A549 (cell line): Measurements from ENCODE around the gene CSMD2. TPM values are rescaled to one million over a fixed set of nuclear protein-coding genes. Genes with fewer than 3 reads are reported as not detected.

Experiments used
- ATAC-seq, 2 experiments: fragments of 200-7000 bp in 1 of 2; fragments of >200 bp in 1 of 2; cut with Nextera tagmentation in 1 of 2; cut with Tn5 transposase in 1 of 2; 3 replicates each; pipeline versions ENCODE4 v1.8.0 to v1.9.1; 2018 to 2020; ENCODE audit warnings: mild to moderate bottlenecking in 1 of 2, moderate library complexity in 1 of 2
- CTCF ChIA-PET: fragments of 300-600 bp; sonication (Branson Sonifier 250); formaldehyde crosslinking; extraction: SDS; loops from one replicate; lab custom pipeline; 2021; ENCODE audit warnings: antibody characterized with exemption, inconsistent platforms; lab: Yijun Ruan, JAX
- POLR2A ChIA-PET: fragments of 350-600 bp; formaldehyde crosslinking; extraction: SDS; loops from one replicate; lab custom pipeline; 2021; ENCODE audit warnings: antibody characterized with exemption, inconsistent platforms; lab: Yijun Ruan, JAX
- DNase-seq, 2 experiments: peaks; one replicate each; pipeline versions ENCODE4 v3.0.0 to v3.0.0-alpha.2; 2011 to 2016; ENCODE audit warnings: low read depth in 1 of 2, low spot score in 1 of 2
- FAIRE-seq: peaks from 2 replicates; lab custom pipeline; 2011; peaks lifted over from hg19 to GRCh38; lab: Jason Lieb, UNC
- H3K27ac ChIP-seq, 2 experiments: fragments of >200 bp; sonication (Bioruptor Twin); formaldehyde crosslinking; 3 replicates each; pipeline ENCODE4 v1.5.1; 2016 to 2017
- H3K4me1 ChIP-seq: fragments of >200 bp; sonication (Bioruptor Twin); formaldehyde crosslinking; 3 replicates; pipeline ENCODE4 v1.6.1; 2016
- H3K4me2 ChIP-seq: fragments of >200 bp; sonication (Bioruptor Twin); formaldehyde crosslinking; 3 replicates; pipeline ENCODE4 v1.6.1; 2016
- H3K4me3 ChIP-seq: fragments of >200 bp; sonication (Bioruptor Twin); formaldehyde crosslinking; 3 replicates; pipeline ENCODE4 v1.5.1; 2016
- H3K9me3 ChIP-seq: fragments of >200 bp; sonication (Bioruptor Twin); formaldehyde crosslinking; 3 replicates; pipeline ENCODE4 v1.6.1; 2016
- CEBPB ChIP-seq, 2 experiments: fragments of >200 bp in 1 of 2; sonication (Bioruptor Twin) in 1 of 2; formaldehyde crosslinking in 1 of 2; IDR thresholded peaks; 2 replicates each; pipeline ENCODE4 v1.6.1; 2012 to 2016
- CHD2 ChIP-seq: fragments of 150-350 bp; IDR thresholded peaks from 2 replicates; pipeline ENCODE4 v1.6.1; 2014; ENCODE audit warnings: low read length; ENCODE audit not compliant: partially characterized antibody
- CHD4 ChIP-seq: fragments of 200-600 bp; sonication (generic); IDR thresholded peaks from 2 replicates; pipeline ENCODE4 v1.6.1; 2016; ENCODE audit warnings: antibody characterized with exemption, mild to moderate bottlenecking, borderline replicate concordance
- EHMT2 ChIP-seq: fragments of 200-600 bp; sonication (generic); IDR thresholded peaks from 2 replicates; pipeline ENCODE4 v1.6.1; 2016; ENCODE audit warnings: antibody characterized with exemption, low read depth, mild to moderate bottlenecking, moderate library complexity
- ELK1 ChIP-seq: fragments of 150-350 bp; IDR thresholded peaks from 2 replicates; pipeline ENCODE4 v1.6.1; 2014; ENCODE audit warnings: low read depth, mild to moderate bottlenecking, low read length
- GATA3 ChIP-seq: IDR thresholded peaks from 2 replicates; pipeline ENCODE4 v1.6.1; 2012; ENCODE audit warnings: borderline replicate concordance
- HDAC2 ChIP-seq: fragments of 200-600 bp; sonication (generic); IDR thresholded peaks from 2 replicates; pipeline ENCODE4 v1.6.1; 2016
- HEYL ChIP-seq: fragments of 250-450 bp; sonication (Bioruptor Pico); IDR thresholded peaks from 2 replicates; pipeline ENCODE4 v1.8.0; 2021; ENCODE audit warnings: mild to moderate bottlenecking, moderate library complexity
- HOXB5 ChIP-seq: fragments of 250-450 bp; sonication (Bioruptor Pico); IDR thresholded peaks from 2 replicates; pipeline ENCODE4 v1.5.0; 2020; ENCODE audit warnings: mild to moderate bottlenecking, moderate library complexity
- JUN ChIP-seq, 2 experiments: fragments of >200 bp; sonication (Bioruptor Twin); formaldehyde crosslinking; IDR thresholded peaks; 2 replicates in 1 of 2; 3 replicates in 1 of 2; pipeline ENCODE4 v1.6.1; 2016 to 2017
- KDM5A ChIP-seq: fragments of 200-600 bp; sonication (generic); IDR thresholded peaks from 2 replicates; pipeline ENCODE4 v1.6.1; 2016; ENCODE audit warnings: antibody characterized with exemption, mild to moderate bottlenecking
- MYC ChIP-seq: IDR thresholded peaks from 2 replicates; pipeline ENCODE4 v1.6.1; 2012; ENCODE audit warnings: mild to moderate bottlenecking, inconsistent platforms, low read length, improper control_type of control experiment, borderline replicate concordance
- NR3C1 ChIP-seq: fragments of >200 bp; sonication (Bioruptor Twin); formaldehyde crosslinking; IDR thresholded peaks from 3 replicates; pipeline ENCODE4 v1.6.1; 2017
- PHF8 ChIP-seq: fragments of 200-600 bp; sonication (generic); IDR thresholded peaks from 2 replicates; pipeline ENCODE4 v1.6.1; 2016; ENCODE audit warnings: low read depth, mild to moderate bottlenecking, antibody characterized with exemption, moderate library complexity, borderline replicate concordance
- RFX5 ChIP-seq: fragments of 450-650 bp; IDR thresholded peaks from 2 replicates; pipeline ENCODE4 v1.7.1; 2014; ENCODE audit warnings: antibody characterized with exemption, mild to moderate bottlenecking, moderate library complexity
- ZFP36 ChIP-seq: fragments of 450-650 bp; IDR thresholded peaks from 2 replicates; pipeline ENCODE4 v1.6.1; 2014; ENCODE audit warnings: borderline replicate concordance; ENCODE audit not compliant: partially characterized antibody
- ZSCAN20 ChIP-seq: fragments of 250-450 bp; sonication (Bioruptor Pico); IDR thresholded peaks from 2 replicates; pipeline ENCODE4 v1.8.0; 2022; ENCODE audit warnings: mild to moderate bottlenecking, moderate library complexity
- WGBS: methylation state at CpG from one replicate; pipeline ENCODE4 v1.1.6; 2017; ENCODE audit errors: missing lambda C conversion rate; 5-methylcytosine and 5-hydroxymethylcytosine counted together
- polyA plus RNA-seq, 4 experiments: library from polyadenylated mRNA; depleted of rRNA in 3 of 4; stranded (reverse); fragments of >200 nt; fragmentation: RNase III in 1 of 4; extraction: RNeasy Plus Mini Kit Qiagen cat#74134 plus additional on column Dnase treatment in 1 of 4; gene quantifications; 2 replicates in 3 of 4; 3 replicates in 1 of 4; pipeline ENCODE4 v1.2.3, GENCODE V29; 2011 to 2017
- TF ChIP-seq, protein P1 (sequence below): fragments of 200-600 bp; sonication (generic); IDR thresholded peaks from 2 replicates; pipeline ENCODE4 v1.6.1; 2016; ENCODE audit warnings: antibody characterized with exemption, mild to moderate bottlenecking, moderate library complexity

CSMD2 gene
- polyA plus RNA-seq, 2 of the 4 experiments (the other 2 are of a cell fraction), result not detected

- TF ChIP-seq ELK1 (no peak), NR3C1 (no peak), CEBPB (IDR thresholded peaks at IDR 0.05) (no peak), JUN (IDR thresholded peaks at IDR 0.05) (no peak), HOXB5 (CRISPR knock-in tag) (no peak), RFX5 (no peak), CHD2 (no peak), ZSCAN20 (CRISPR knock-in tag) (no peak)
- TF ChIP-seq, all 56 proteins: peak for 0
These were observed 503.1 kb downstream of the CSMD2 start (continued) for GRCh38 chr1:33661811-33662454.

DNA sequence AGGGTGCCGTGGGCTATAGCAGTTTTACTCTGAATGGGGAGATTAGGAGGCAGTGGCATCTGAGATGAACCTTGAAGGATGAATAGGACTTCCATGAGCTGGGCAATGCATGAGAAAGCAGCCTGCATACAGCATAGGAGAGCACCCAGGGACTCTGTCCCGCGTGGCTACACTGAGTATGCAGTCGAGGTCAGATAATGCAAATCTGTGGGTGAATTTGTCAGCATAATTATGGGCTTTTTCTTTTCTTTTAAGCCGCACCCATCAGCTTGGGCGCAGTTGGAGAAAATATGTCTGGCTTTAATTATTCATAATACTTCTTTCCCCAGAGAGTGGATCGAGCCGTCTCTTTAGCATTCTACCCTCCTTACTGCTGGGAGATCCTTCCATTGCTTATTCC, 504.1 kb downstream of the CSMD2 start:
- Histone ChIP-seq H3K27ac (no peak overlapping the region), H3K4me1 (no peaks in the 10 kb centered on the region), H3K9me3 (no peaks in the 10 kb centered on the region), H3K4me3 (no peak overlapping the region), H3K4me2 (no peak overlapping the region)
- 21% methylated on average over 8 of the region's 8 CpGs for WGBS
- FAIRE-seq (no peak), ATAC-seq (no peak), DNase-seq (no peak)
- no peak for TF ChIP-seq HDAC2
- no peak for TF ChIP-seq CHD4
- ChIA-PET CTCF (interaction anchor here (1.8 kb wide), 1 partner anchor 28 kb away, joined by 8 read pairs; no protein-coding TSS in a partner anchor), POLR2A (no interaction called here)

DNA sequence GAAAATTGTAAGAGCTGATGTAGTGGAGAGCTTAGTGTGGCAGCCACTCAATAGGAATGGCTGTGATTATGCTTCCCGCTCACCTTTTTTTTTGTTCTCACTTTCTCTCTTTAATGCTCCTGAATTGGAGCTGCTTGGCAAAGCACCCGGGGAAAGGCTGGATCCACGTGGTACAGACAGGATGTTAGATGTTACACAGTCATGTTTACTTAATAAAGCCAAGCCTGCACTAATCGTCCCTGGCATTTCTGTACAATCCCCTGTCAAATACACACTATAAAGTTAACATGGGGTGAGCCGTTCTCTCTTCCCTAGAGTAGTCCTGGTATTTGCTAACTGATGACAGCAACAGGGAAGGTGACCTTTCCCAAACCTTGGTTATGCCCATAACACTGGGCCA, 504.8 kb downstream of the CSMD2 start:
- TF ChIP-seq GATA3 (no peak), CHD2 (no peak), NR3C1 (no peak), PHF8 (no peak), HEYL (no peak), KDM5A (no peak), ELK1 (no peak), ZFP36 (no peak)
- Histone ChIP-seq H3K4me3 (no peak overlapping the region), H3K27ac (no peak overlapping the region), H3K4me2 (no peak overlapping the region), H3K9me3 (no peaks in the 10 kb centered on the region), H3K4me1 (no peaks in the 10 kb centered on the region)
- POLR2A ChIA-PET, result no interaction called here
- 24% methylated on average over 5 of the region's 5 CpGs for WGBS
- CTCF ChIA-PET, result interaction anchor here (0.7 to 1.1 kb wide), 2 partner anchors 10 to 47 kb away, joined by 4 read pairs; no protein-coding TSS in a partner anchor
- FAIRE-seq (no peak), DNase-seq (no peak), ATAC-seq (no peak)

GRCh38 chr1:33659641-33660040, 505.4 kb downstream of the CSMD2 start:
- WGBS, result 47% methylated on average over 4 of the region's 4 CpGs
- FAIRE-seq, result no peak

More at GRCh38 chr1:33659641-33660040, 505.4 kb downstream of the CSMD2 start:
- no peak overlapping the region for H3K4me3 ChIP-seq
- no peak overlapping the region for H3K27ac ChIP-seq
- TF ChIP-seq MYC (no peak), EHMT2 (no peak)
- TF ChIP-seq, protein P1, sequence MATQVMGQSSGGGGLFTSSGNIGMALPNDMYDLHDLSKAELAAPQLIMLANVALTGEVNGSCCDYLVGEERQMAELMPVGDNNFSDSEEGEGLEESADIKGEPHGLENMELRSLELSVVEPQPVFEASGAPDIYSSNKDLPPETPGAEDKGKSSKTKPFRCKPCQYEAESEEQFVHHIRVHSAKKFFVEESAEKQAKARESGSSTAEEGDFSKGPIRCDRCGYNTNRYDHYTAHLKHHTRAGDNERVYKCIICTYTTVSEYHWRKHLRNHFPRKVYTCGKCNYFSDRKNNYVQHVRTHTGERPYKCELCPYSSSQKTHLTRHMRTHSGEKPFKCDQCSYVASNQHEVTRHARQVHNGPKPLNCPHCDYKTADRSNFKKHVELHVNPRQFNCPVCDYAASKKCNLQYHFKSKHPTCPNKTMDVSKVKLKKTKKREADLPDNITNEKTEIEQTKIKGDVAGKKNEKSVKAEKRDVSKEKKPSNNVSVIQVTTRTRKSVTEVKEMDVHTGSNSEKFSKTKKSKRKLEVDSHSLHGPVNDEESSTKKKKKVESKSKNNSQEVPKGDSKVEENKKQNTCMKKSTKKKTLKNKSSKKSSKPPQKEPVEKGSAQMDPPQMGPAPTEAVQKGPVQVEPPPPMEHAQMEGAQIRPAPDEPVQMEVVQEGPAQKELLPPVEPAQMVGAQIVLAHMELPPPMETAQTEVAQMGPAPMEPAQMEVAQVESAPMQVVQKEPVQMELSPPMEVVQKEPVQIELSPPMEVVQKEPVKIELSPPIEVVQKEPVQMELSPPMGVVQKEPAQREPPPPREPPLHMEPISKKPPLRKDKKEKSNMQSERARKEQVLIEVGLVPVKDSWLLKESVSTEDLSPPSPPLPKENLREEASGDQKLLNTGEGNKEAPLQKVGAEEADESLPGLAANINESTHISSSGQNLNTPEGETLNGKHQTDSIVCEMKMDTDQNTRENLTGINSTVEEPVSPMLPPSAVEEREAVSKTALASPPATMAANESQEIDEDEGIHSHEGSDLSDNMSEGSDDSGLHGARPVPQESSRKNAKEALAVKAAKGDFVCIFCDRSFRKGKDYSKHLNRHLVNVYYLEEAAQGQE, result no peak
- ATAC-seq, result no peak
- H3K4me2 ChIP-seq, result no peak overlapping the region
- DNase-seq, result no peak
- H3K9me3 ChIP-seq, result no peaks in the 10 kb centered on the region
- ChIA-PET CTCF (interaction anchor here (1.1 kb wide), 1 partner anchor 10 kb away, joined by 4 read pairs; no protein-coding TSS in a partner anchor), POLR2A (no interaction called here)
- H3K4me1 ChIP-seq, result no peaks in the 10 kb centered on the region
